NCI-H1930 (cell line): ENCODE data around the gene C1QC.

Source experiments
- DNase-seq, 2 experiments: peaks; one replicate each; lab custom pipeline; 2025; lab: John Stamatoyannopoulos, UW

C1QC gene

GRCh38 chr1:22643381-22643780, at the start of gene C1QC:
Gene C1QC, plus strand, starts transcription at chr1:22643633. Its CDS starts 391 bp downstream, at chr1:22644024.
- no peak for DNase-seq

DNA sequence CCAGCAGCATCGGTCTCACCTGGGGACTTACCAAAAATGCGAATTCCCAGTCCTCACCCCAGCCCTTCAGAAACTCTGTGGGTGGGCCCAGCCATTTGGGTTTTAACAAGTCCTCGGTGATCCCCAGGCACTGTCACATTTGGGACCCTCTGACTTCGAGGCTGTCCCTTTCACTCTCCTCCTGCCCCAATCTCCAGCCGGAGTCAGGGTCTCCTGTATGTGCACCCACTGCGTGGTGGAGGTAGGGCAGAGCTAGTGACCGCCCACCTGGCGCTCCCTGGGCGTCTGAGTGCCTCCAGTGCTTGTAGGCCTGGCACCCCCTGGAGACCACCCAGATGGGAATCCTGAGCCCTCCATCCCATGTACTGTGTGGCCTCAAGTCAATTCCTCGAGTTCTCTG, 49.0 kb upstream of the C1QC start:
- no peak for DNase-seq

- DNase-seq = no peak
Observed at GRCh38 chr1:22595108-22595507, 48.3 kb upstream of the C1QC start.

- DNase-seq = no peak
Observed at GRCh38 chr1:22597301-22597965, 46.0 kb upstream of the C1QC start.

- no peak for DNase-seq
Observed at GRCh38 chr1:22597996-22598395, 45.4 kb upstream of the C1QC start.

DNA sequence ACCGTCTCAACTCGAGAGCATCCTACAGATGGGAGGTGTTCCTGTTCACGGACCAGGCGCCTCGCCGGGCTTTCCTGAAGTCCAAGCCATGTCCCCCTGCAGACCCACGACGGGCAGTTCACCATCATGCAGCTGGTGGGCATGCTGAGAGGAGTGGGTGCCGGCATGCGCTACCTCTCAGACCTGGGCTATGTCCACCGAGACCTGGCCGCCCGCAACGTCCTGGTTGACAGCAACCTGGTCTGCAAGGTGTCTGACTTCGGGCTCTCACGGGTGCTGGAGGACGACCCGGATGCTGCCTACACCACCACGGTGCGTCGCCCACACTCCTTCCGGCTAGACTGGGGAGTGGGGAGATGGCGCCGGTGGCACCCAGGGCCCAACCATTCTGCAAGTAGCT, 44.7 kb upstream of the C1QC start:
- DNase-seq = no peak

GRCh38 chr1:22600071-22600816, 43.2 kb upstream of the C1QC start:
- no peak for DNase-seq

- no peak for DNase-seq
Observed at GRCh38 chr1:22600817-22601605, 42.4 kb upstream of the C1QC start.

- DNase-seq = no peak
Observed at GRCh38 chr1:22601610-22602009, 41.8 kb upstream of the C1QC start.

GRCh38 chr1:22602060-22602740, 41.2 kb upstream of the C1QC start:
- no peak for DNase-seq

- DNase-seq = no peak
Observed at GRCh38 chr1:22606161-22606560, 37.3 kb upstream of the C1QC start.

DNA sequence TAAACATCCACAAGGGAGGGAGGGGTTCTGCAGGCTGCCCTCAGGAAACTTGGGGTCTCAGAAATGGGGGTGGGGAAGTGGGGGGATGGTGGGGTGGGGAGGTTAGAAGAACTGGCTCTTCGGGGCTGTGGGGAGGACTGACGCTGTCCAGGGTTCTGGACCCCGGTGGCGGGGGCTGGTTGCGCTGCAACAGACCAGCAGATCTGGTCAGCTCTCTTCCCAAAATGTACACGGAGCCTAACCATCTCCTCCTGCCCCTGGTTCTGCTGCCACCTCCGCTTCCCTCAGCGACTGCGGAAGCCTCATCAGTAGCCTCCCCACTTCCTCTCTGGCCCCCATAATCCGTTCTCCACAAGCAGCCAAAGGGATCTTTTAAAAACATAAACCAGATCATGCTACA, 36.3 kb upstream of the C1QC start:
- DNase-seq = no peak

- DNase-seq = no peak
Observed at GRCh38 chr1:22608361-22608760, 35.1 kb upstream of the C1QC start.

DNA sequence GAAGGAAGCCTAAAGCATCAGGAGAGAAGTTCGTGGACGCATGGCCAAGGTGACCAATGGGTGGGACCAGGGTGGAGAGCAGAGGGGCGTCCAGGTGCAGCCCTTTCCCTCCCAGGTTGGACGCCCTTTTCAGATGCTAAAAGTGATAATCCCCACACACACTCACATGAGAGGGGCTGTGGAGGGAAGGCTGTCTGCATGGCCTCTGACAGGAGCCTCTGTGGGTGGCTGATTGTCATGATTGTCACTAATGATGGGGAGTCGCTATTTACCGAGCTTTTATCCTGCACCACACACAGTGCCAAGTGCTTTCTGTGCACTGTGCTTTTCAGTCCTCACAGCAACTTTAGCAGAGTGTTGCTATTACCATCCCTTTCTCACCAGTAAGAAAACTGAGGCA, 34.1 kb upstream of the C1QC start:
- DNase-seq = no peak

DNA sequence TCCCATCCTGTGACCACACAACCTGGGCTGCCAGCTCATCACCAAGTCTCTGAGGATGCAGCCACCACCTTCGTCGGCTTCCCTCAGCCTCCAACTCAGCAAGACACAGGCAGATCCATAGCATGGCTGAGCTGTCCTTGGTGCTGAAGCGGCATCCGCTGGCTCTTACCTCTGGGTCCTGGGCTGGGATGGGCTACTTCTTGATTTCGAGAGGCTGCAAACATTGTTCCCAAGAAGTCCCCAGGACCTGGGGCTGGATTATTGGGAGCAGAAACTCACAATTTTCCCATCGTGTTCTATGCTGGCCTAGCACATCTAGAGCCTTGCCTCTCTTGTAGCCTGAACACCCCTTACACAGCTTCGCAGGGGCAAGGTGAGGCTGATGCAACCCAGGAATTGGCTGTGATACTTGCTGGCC, 31.9 kb upstream of the C1QC start:
- no peak for DNase-seq

DNA sequence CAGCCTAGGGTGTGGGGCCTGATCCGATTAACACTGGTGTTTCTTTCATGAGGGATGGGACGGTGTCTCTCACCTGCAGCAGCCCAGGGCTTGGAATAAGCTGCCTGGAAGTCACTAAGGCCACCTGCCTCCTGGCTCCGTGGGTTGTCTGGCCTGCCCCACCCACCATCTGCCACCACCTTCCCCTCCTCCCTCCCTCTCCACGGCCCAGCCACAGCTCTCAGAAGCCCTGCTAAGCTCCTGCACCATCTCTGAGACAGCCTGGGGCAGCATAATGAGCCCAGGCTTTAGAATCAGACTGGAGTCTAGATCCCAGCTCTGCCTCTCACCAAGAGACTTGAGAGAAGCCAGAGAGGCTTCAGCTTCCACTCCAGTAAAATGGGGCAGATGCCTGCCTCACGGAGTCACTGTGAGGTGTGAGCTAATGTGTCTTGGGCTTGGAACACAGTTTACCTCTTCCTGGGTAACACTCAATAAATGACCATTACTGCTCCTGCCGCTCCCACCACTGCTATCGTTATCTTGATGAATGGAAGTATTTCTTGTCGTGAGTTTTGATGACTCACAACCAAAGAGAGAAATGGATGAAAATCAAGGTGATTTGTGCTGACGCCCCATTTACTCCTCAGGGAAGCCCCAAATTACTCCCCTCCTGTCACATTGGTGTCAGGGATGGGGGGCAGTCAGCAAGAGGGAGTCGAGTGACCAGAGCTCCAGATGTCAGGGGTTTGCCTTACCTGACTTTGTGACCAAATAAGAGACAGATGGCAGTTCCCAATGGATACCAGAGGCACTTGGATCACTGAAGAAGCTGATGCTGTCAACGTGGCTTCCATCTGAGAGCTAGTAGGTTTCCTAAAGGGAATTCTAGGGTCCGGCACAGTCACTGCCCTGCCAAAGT, 30.5 kb upstream of the C1QC start:
- no peak for DNase-seq

DNA sequence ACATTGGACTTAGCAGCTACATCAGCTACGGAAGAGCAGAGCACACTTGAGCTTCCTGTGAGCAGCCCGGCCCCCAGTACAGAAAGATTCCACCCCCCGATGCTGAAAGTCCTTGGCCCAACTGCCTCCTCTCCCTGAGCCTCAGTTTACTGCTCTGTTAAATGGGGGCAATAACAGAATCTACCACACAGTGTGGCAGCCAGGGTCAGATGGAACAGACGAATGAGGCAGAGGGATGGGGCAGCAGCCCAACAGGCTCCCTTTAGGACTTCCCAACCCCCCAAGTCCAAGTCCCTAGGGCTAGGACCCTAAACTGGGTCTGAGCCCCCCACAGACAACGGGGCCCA, 29.9 kb upstream of the C1QC start:
- no peak for DNase-seq

- DNase-seq = no peak
Observed at GRCh38 chr1:22613951-22614350, 29.5 kb upstream of the C1QC start.

DNA sequence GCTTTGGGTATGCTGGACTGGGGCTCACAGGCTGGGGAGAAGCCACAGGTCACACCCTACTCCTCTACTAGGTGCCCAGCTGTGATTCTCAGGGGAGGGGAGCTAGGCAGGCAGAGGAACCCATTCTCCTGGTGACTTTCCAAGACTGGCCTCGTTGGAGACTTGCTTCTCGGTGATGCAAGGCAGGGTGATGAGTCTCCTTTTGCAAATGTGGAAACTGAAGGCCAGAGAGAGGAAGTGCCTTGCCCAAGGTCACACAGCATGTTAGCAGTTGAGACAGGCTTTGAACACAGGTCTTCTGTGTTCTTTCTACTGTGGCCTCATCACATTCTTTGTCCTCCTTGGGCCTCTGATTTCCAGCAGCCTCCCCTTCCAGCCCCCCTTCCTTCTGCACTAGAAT, 27.5 kb upstream of the C1QC start:
- no peak for DNase-seq

DNA sequence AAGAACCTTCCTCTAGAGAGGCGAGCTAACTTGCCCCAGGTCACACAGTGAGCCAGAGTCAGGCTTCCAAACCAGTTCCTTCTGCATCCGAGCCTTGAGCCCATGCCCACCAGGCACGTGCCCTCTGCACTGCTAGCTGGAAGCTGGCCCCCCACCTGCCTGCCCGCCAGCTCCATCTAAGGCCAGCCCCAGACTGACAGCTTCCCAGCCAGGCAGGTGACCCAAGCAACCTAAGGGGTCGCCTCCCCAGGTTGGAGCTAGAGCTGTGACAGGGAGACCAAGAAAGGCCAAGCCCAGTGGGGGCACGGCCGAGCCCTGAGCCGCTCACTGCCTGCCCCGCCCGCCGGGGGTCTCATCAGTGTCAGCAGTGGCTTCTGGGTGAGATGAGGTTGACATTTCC, 26.9 kb upstream of the C1QC start:
- DNase-seq = no peak

- DNase-seq = no peak
Observed at GRCh38 chr1:22618056-22618455, 25.4 kb upstream of the C1QC start.
